ENCODE measurements around the gene HCK.
"Not testable (repeated sequence)": the region's sequence is repeated elsewhere in the genome, so short reads cannot be mapped to it uniquely, and the experiment has no call there.

HCK gene

DNA sequence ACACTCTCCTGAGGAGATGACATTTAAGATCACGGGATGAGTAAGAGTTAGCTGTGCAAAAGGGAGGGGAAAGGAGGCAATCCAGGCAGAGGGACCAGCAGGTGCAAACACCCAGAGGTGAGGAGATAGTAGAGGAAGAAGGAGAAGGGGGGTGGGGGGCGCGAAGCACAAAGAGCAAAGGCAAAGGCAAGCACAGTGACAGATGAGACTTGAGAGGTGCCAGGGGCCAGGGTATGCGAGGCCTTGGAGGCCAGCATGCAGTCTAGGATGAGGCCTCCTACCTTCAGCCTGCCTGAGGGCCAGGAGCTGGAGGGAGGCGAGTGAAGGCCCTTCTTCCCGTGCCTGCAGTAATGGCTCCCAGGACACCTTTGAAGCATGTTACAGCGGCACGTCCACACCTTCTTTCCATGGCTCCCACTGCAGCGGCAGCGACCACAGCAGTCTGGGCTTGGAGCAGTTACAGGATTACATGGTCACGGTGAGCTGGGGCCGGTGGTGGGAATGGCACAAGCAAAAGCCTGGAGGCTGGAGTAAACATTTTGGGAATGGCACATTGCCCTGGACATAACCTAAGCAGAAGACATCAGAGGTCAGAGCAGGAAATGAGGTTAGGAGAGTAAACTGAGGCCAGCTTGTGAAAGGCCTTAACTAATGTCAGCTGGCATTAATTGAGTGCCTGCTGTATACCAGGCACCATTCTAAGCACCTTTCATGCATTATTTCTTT lies 23.2 kb upstream of the HCK start:
- H3K36me3 ChIP-seq (ENCODE audit: control insufficient read depth in 4 of 4, insufficient read depth in 4 of 4, low read length in 3 of 4): no peaks in the 10 kb centered on the region
- CTCF ChIA-PET: interaction anchor here (1.0 to 9.9 kb wide), 14 partner anchors 9 to 210 kb away, joined by 3 to 254 read pairs (median 8); partner anchors contain the start of gene MYLK2
- peaks cover 0 to 10% (median 6%) of the 10 kb centered on the region in 4 experiments for H3K4me1 ChIP-seq (ENCODE audit: control extremely low read depth in 1 of 4, control insufficient read depth in 4 of 4, insufficient read depth in 4 of 4, low read length in 3 of 4)
- H3K27me3 ChIP-seq (replicated peaks in 2 of 5; ENCODE audit: control insufficient read depth in 4 of 5, insufficient read depth in 5 of 5, low read length in 4 of 5): peaks cover 0 to 14% (median 0%) of the 10 kb centered on the region in 5 experiments
- DNase-seq: no peak
- POLR2A ChIA-PET: no interaction called here
- 84% methylated on average over 12 of the region's 12 CpGs for WGBS (ENCODE audit: insufficient coverage)
- H3K9me3 ChIP-seq (ENCODE audit: control extremely low read depth in 1 of 5, control insufficient read depth in 4 of 5, insufficient read depth in 2 of 5, low read depth in 1 of 5, low read length in 4 of 5): no peaks in the 10 kb centered on the region
- no peak overlapping the region for H3K27ac ChIP-seq (ENCODE audit: insufficient read depth in 1 of 2, low read depth in 1 of 2, low read length in 2 of 2, poor library complexity in 1 of 2, severe bottlenecking in 2 of 2)
- H3K4me3 ChIP-seq (ENCODE audit: control insufficient read depth in 1 of 7, extremely low read depth in 1 of 7, insufficient read depth in 4 of 7, low read depth in 2 of 7, low read length in 6 of 7): no peak overlapping the region

- no peak for DNase-seq
- 95% methylated on average over 10 of the region's 11 CpGs for WGBS (ENCODE audit: insufficient coverage)
- H3K4me1 ChIP-seq (ENCODE audit: control extremely low read depth in 1 of 4, control insufficient read depth in 4 of 4, insufficient read depth in 4 of 4, low read length in 3 of 4): peaks cover 0 to 11% (median 6%) of the 10 kb centered on the region in 4 experiments
Measured at GRCh38 chr20:32029561-32029960, 22.5 kb upstream of the HCK start.

DNA sequence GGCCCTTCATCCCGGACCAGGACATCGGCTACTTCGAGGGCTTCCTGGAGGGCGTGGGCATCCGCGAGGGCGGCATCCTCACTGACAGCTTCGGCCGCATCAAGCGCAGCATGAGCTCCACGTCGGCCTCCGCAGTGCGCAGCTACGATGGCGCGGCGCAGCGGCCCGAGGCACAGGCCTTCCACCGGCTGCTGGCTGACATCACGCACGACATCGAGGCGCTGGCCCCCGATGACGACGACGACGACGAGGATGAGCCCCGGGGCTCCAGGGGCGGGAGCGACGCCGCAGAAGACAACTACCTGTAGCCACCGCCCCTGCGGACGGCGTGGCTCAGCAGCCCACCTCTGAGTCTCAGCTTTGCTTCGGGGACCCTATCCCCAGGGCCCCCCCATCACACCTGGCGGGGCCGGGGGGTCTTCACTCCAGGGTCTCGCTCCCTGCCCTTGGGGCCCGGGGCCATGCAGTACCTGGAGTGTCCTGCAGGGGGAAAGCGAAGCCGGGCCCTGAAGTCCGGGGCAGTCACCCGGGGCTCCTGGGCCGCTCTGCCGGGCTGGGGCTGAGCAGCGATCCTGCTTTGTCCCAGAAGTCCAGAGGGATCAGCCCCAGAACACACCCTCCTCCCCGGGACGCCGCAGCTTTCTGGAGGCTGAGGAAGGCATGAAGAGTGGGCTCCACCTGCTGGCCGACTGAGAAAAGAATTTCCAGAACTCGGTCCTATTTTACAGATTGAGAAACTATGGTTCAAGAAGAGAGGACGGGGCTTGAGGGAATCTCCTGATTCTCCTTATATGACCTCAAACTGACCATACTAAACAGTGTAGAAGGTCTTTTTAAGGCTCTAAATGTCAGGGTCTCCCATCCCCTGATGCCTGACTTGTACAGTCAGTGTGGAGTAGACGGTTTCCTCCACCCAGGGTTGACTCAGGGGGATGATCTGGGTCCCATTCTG lies 20.8 kb upstream of the HCK start:
- peaks cover 2 to 16% (median 8%) of the 10 kb centered on the region in 4 experiments for H3K4me1 ChIP-seq (ENCODE audit: control extremely low read depth in 1 of 4, control insufficient read depth in 4 of 4, insufficient read depth in 4 of 4, low read length in 3 of 4)
- CTCF ChIA-PET: interaction anchor here (0.8 to 9.9 kb wide), 30 partner anchors 8 to 213 kb away, joined by 3 to 254 read pairs (median 6); partner anchors contain the start of gene MYLK2
- no peak overlapping the region for H3K27ac ChIP-seq (ENCODE audit: insufficient read depth in 1 of 2, low read depth in 1 of 2, low read length in 2 of 2, poor library complexity in 1 of 2, severe bottlenecking in 2 of 2)
- no peaks in the 10 kb centered on the region for H3K9me3 ChIP-seq (ENCODE audit: control extremely low read depth in 1 of 5, control insufficient read depth in 4 of 5, insufficient read depth in 2 of 5, low read depth in 1 of 5, low read length in 4 of 5)
- H3K4me3 ChIP-seq (ENCODE audit: control insufficient read depth in 1 of 7, extremely low read depth in 1 of 7, insufficient read depth in 4 of 7, low read depth in 2 of 7, low read length in 6 of 7): peak overlapping the region in 6 of 7 experiments; percentile 23 to 58 (median 50)
- peak in 2 of 3 donors; percentile 65 to 67 for DNase-seq
- POLR2A ChIA-PET: interaction anchor here (0.5 kb wide), 1 partner anchor 206 kb away, joined by 3 read pairs; no protein-coding TSS in a partner anchor
- 27% methylated on average over 53 of the region's 59 CpGs for WGBS (ENCODE audit: insufficient coverage)
- H3K27me3 ChIP-seq (replicated peaks in 2 of 5; ENCODE audit: control insufficient read depth in 4 of 5, insufficient read depth in 5 of 5, low read length in 4 of 5): peaks cover 0 to 5% (median 0%) of the 10 kb centered on the region in 5 experiments
- no peaks in the 10 kb centered on the region for H3K36me3 ChIP-seq (ENCODE audit: control insufficient read depth in 4 of 4, insufficient read depth in 4 of 4, low read length in 3 of 4)

More at GRCh38 chr20:32029561-32029960, 22.5 kb upstream of the HCK start:
- H3K36me3 ChIP-seq (ENCODE audit: control insufficient read depth in 4 of 4, insufficient read depth in 4 of 4, low read length in 3 of 4): no peaks in the 10 kb centered on the region
- no peak overlapping the region for H3K4me3 ChIP-seq (ENCODE audit: control insufficient read depth in 1 of 7, extremely low read depth in 1 of 7, insufficient read depth in 4 of 7, low read depth in 2 of 7, low read length in 6 of 7)
- H3K27ac ChIP-seq (ENCODE audit: insufficient read depth in 1 of 2, low read depth in 1 of 2, low read length in 2 of 2, poor library complexity in 1 of 2, severe bottlenecking in 2 of 2): no peak overlapping the region
- CTCF ChIA-PET: interaction anchor here (1.0 to 9.9 kb wide), 17 partner anchors 9 to 211 kb away, joined by 3 to 254 read pairs (median 8); partner anchors contain the start of gene MYLK2
- H3K9me3 ChIP-seq (ENCODE audit: control extremely low read depth in 1 of 5, control insufficient read depth in 4 of 5, insufficient read depth in 2 of 5, low read depth in 1 of 5, low read length in 4 of 5): no peaks in the 10 kb centered on the region
- POLR2A ChIA-PET: no interaction called here
- H3K27me3 ChIP-seq (replicated peaks in 2 of 5; ENCODE audit: control insufficient read depth in 4 of 5, insufficient read depth in 5 of 5, low read length in 4 of 5): peaks cover 0 to 9% (median 0%) of the 10 kb centered on the region in 5 experiments

GRCh38 chr20:32033316-32033715 lies 18.7 kb upstream of the HCK start:
- peaks cover 0 to 9% (median 0%) of the 10 kb centered on the region in 5 experiments for H3K9me3 ChIP-seq (ENCODE audit: control extremely low read depth in 1 of 5, control insufficient read depth in 4 of 5, insufficient read depth in 2 of 5, low read depth in 1 of 5, low read length in 4 of 5)
- peaks cover 6 to 22% (median 11%) of the 10 kb centered on the region in 4 experiments for H3K4me1 ChIP-seq (ENCODE audit: control extremely low read depth in 1 of 4, control insufficient read depth in 4 of 4, insufficient read depth in 4 of 4, low read length in 3 of 4)
- H3K27me3 ChIP-seq (replicated peaks in 2 of 5; ENCODE audit: control insufficient read depth in 4 of 5, insufficient read depth in 5 of 5, low read length in 4 of 5): peaks cover 0 to 5% (median 0%) of the 10 kb centered on the region in 5 experiments
- no peaks in the 10 kb centered on the region for H3K36me3 ChIP-seq (ENCODE audit: control insufficient read depth in 4 of 4, insufficient read depth in 4 of 4, low read length in 3 of 4)
- CTCF ChIA-PET: interaction anchor here (2.1 to 9.9 kb wide), 8 partner anchors 9 to 210 kb away, joined by 4 to 254 read pairs (median 52); no protein-coding TSS in a partner anchor
- H3K4me3 ChIP-seq (ENCODE audit: control insufficient read depth in 1 of 7, extremely low read depth in 1 of 7, insufficient read depth in 4 of 7, low read depth in 2 of 7, low read length in 6 of 7): no peak overlapping the region
- POLR2A ChIA-PET: no interaction called here
- H3K27ac ChIP-seq (ENCODE audit: insufficient read depth in 1 of 2, low read depth in 1 of 2, low read length in 2 of 2, poor library complexity in 1 of 2, severe bottlenecking in 2 of 2): no peak overlapping the region
- 40% methylated on average over 2 of the region's 2 CpGs for WGBS (ENCODE audit: insufficient coverage)
- DNase-seq: no peak

DNA sequence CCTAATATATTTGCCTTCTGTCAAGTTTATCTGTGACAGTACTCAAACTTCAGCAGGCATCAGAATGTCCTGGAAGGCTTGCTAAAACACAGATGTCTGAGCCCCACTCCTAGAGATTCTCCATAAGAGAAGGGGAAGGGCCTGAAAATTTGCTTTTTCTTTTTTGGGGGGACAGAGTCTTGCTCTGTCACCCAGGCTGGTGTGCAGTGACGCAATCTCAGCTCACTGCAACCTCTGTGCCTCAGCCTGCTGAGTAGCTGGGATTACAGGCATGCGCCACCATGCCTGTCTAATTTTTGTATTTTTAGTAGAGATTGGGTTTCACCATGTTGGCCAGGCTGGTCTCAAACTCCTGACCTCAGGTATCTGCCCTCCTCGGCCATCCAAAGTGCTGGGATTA lies 18.3 kb upstream of the HCK start:
- H3K27ac ChIP-seq (ENCODE audit: insufficient read depth in 1 of 2, low read depth in 1 of 2, low read length in 2 of 2, poor library complexity in 1 of 2, severe bottlenecking in 2 of 2); H3K27me3 ChIP-seq (replicated peaks in 2 of 5; ENCODE audit: control insufficient read depth in 4 of 5, insufficient read depth in 5 of 5, low read length in 4 of 5); DNase-seq; H3K36me3 ChIP-seq (ENCODE audit: control insufficient read depth in 4 of 4, insufficient read depth in 4 of 4, low read length in 3 of 4); H3K9me3 ChIP-seq (ENCODE audit: control extremely low read depth in 1 of 5, control insufficient read depth in 4 of 5, insufficient read depth in 2 of 5, low read depth in 1 of 5, low read length in 4 of 5); POLR2A ChIA-PET; H3K4me3 ChIP-seq (ENCODE audit: control insufficient read depth in 1 of 7, extremely low read depth in 1 of 7, insufficient read depth in 4 of 7, low read depth in 2 of 7, low read length in 6 of 7): not testable (repeated sequence)
- CTCF ChIA-PET: interaction anchor here (0.9 to 9.9 kb wide), 13 partner anchors 8 to 211 kb away, joined by 3 to 254 read pairs (median 11); no protein-coding TSS in a partner anchor
- peaks cover 6 to 23% (median 11%) of the 10 kb centered on the region in 4 experiments for H3K4me1 ChIP-seq (ENCODE audit: control extremely low read depth in 1 of 4, control insufficient read depth in 4 of 4, insufficient read depth in 4 of 4, low read length in 3 of 4)
- WGBS (ENCODE audit: insufficient coverage): 100% methylated on average over 3 of the region's 3 CpGs

- 68% methylated on average over 5 of the region's 9 CpGs for WGBS (ENCODE audit: insufficient coverage)
- Histone ChIP-seq H3K9me3 (ENCODE audit: control extremely low read depth in 1 of 5, control insufficient read depth in 4 of 5, insufficient read depth in 2 of 5, low read depth in 1 of 5, low read length in 4 of 5) (peaks cover 0 to 9% (median 0%) of the 10 kb centered on the region in 5 experiments), H3K36me3 (ENCODE audit: control insufficient read depth in 4 of 4, insufficient read depth in 4 of 4, low read length in 3 of 4) (no peaks in the 10 kb centered on the region), H3K4me1 (ENCODE audit: control extremely low read depth in 1 of 4, control insufficient read depth in 4 of 4, insufficient read depth in 4 of 4, low read length in 3 of 4) (peaks cover 9 to 34% (median 15%) of the 10 kb centered on the region in 4 experiments), H3K27me3 (replicated peaks in 2 of 5; ENCODE audit: control insufficient read depth in 4 of 5, insufficient read depth in 5 of 5, low read length in 4 of 5) (peaks cover 0 to 5% (median 0%) of the 10 kb centered on the region in 5 experiments), H3K4me3 (ENCODE audit: control insufficient read depth in 1 of 7, extremely low read depth in 1 of 7, insufficient read depth in 4 of 7, low read depth in 2 of 7, low read length in 6 of 7) (no peak overlapping the region), H3K27ac (ENCODE audit: insufficient read depth in 1 of 2, low read depth in 1 of 2, low read length in 2 of 2, poor library complexity in 1 of 2, severe bottlenecking in 2 of 2) (no peak overlapping the region)
- ChIA-PET CTCF (interaction anchor here (0.9 to 9.9 kb wide), 24 partner anchors 9 to 218 kb away, joined by 3 to 254 read pairs (median 7); partner anchors contain the start of gene HCK), POLR2A (interaction anchor here (0.6 to 0.9 kb wide), 2 partner anchors 57 to 65 kb away, joined by 3 read pairs; no protein-coding TSS in a partner anchor)
- DNase-seq: peak in 2 of 3 donors; percentile 50 to 59
Measured at GRCh38 chr20:32034581-32035425, 17.2 kb upstream of the HCK start.
